H1 (cell line): Measurements from ENCODE around the gene TGM2. TPM values are rescaled to one million over a fixed set of nuclear protein-coding genes. Genes with fewer than 3 reads are reported as not detected.

Experiments
- CTCF ChIA-PET: fragments of 300-600 bp; sonication (Branson Sonifier 250); formaldehyde crosslinking; loops from one replicate; lab custom pipeline; 2021; ENCODE audit not compliant: partially characterized antibody; lab: Charles Lee
- POLR2A ChIA-PET: fragments of 300-600 bp; sonication (Branson Sonifier 250); formaldehyde crosslinking; loops from one replicate; lab custom pipeline; 2021; ENCODE audit warnings: inconsistent platforms; ENCODE audit not compliant: partially characterized antibody; lab: Charles Lee
- DNase-seq, 2 experiments: peaks; one replicate each; pipeline versions ENCODE4 v3.0.0 to v3.0.0-alpha.2; 2010 to 2022; ENCODE audit warnings: low spot score in 2 of 2, low read depth in 1 of 2, mixed read lengths in 1 of 2
- FAIRE-seq: peaks from 2 replicates; lab custom pipeline; 2011; peaks lifted over from hg19 to GRCh38; lab: Jason Lieb, UNC
- H2AFZ ChIP-seq: 2 replicates; pipeline ENCODE4 v1.8.1; 2012; ENCODE audit warnings: low read length, inconsistent platforms
- H2AK5ac ChIP-seq: 2 replicates; pipeline ENCODE4 v1.6.1; 2013; ENCODE audit warnings: low read depth, low read length
- H2BK120ac ChIP-seq: replicated peaks from 2 replicates; pipeline ENCODE3; 2013; ENCODE audit warnings: low read depth, low read length, inconsistent platforms
- H2BK12ac ChIP-seq: 2 replicates; pipeline ENCODE4 v1.6.1; 2013; ENCODE audit warnings: low read depth, low read length
- H2BK15ac ChIP-seq: 2 replicates; pipeline ENCODE4 v1.6.1; 2013; ENCODE audit warnings: low read length
- H2BK20ac ChIP-seq: 2 replicates; pipeline ENCODE4 v1.6.1; 2013; ENCODE audit warnings: low read length
- H2BK5ac ChIP-seq: 2 replicates; pipeline ENCODE4 v1.6.1; 2013; ENCODE audit warnings: low read depth, low read length
- H3K14ac ChIP-seq: 2 replicates; pipeline ENCODE4 v1.6.1; 2013; ENCODE audit warnings: inconsistent platforms; ENCODE audit not compliant: insufficient read length
- H3K18ac ChIP-seq: 2 replicates; pipeline ENCODE4 v1.6.1; 2013; ENCODE audit warnings: low read length; ENCODE audit errors: extremely low read depth
- H3K23ac ChIP-seq: 2 replicates; pipeline ENCODE4 v1.6.1; 2013; ENCODE audit warnings: inconsistent platforms; ENCODE audit not compliant: insufficient read length
- H3K23me2 ChIP-seq: 2 replicates; pipeline ENCODE4 v1.6.1; 2013; ENCODE audit warnings: low read depth, low read length
- H3K27ac ChIP-seq: 2 replicates; pipeline ENCODE4 v1.6.1; 2011; ENCODE audit warnings: low read depth, low read length, inconsistent platforms
- H3K27me3 ChIP-seq, 4 experiments: replicated peaks in 1 of 4; 1 replicate in 1 of 4; 2 replicates in 3 of 4; pipeline versions ENCODE4 v1.6.1 to v1.8.1; 2011 to 2013; ENCODE audit warnings: low read length in 3 of 4, mild to moderate bottlenecking in 3 of 4, inconsistent platforms in 2 of 4, mixed read lengths in 2 of 4, moderate library complexity in 1 of 4; ENCODE audit not compliant: control insufficient read depth in 3 of 4, insufficient read depth in 3 of 4; ENCODE audit errors: extremely low read depth in 1 of 4
- H3K36me3 ChIP-seq, 4 experiments: 2 replicates each; pipeline versions ENCODE4 v1.6.1 to v1.8.1; 2011 to 2013; ENCODE audit warnings: mild to moderate bottlenecking in 4 of 4, low read length in 3 of 4, moderate library complexity in 2 of 4, control low read depth in 1 of 4, inconsistent platforms in 1 of 4; ENCODE audit not compliant: insufficient read depth in 4 of 4, control insufficient read depth in 2 of 4
- H3K4ac ChIP-seq: replicated peaks from 2 replicates; pipeline ENCODE3; 2013; ENCODE audit warnings: low read length, low read depth, mixed read lengths, inconsistent platforms; ENCODE audit not compliant: insufficient read length
- H3K4me1 ChIP-seq, 4 experiments: replicated peaks in 1 of 4; 1 replicate in 1 of 4; 2 replicates in 3 of 4; pipeline versions ENCODE4 v1.6.1 to v1.8.1; 2011 to 2013; ENCODE audit warnings: low read length in 3 of 4, inconsistent platforms in 2 of 4, mixed read lengths in 1 of 4; ENCODE audit not compliant: insufficient read depth in 4 of 4, control insufficient read depth in 3 of 4
- H3K4me2 ChIP-seq, 2 experiments: 2 replicates each; pipeline versions ENCODE4 v1.6.1 to v1.8.1; 2011 to 2013; ENCODE audit warnings: low read depth in 2 of 2, low read length in 2 of 2, control low read depth in 1 of 2, inconsistent platforms in 1 of 2, mild to moderate bottlenecking in 1 of 2; ENCODE audit not compliant: insufficient read depth in 1 of 2
- H3K4me3 ChIP-seq, 4 experiments: fragments of 200-600, 300-600 bp in 1 of 4; sonication (generic), shearing (Covaris generic), sonication (Bioruptor Twin) in 1 of 4; 2 replicates each; pipeline versions ENCODE4 v1.5.1 to v1.8.1; 2011 to 2016; ENCODE audit warnings: low read length in 4 of 4, low read depth in 3 of 4, control low read depth in 2 of 4, inconsistent platforms in 2 of 4, mild to moderate bottlenecking in 2 of 4, mixed read lengths in 1 of 4, moderate library complexity in 1 of 4; ENCODE audit not compliant: insufficient read depth in 2 of 4; ENCODE audit errors: extremely low read depth in 1 of 4
- H3K56ac ChIP-seq: replicated peaks from 2 replicates; pipeline ENCODE3; 2013; ENCODE audit warnings: low read depth, mild to moderate bottlenecking, mixed read lengths, low read length, inconsistent platforms; ENCODE audit not compliant: insufficient read length
- H3K79me1 ChIP-seq: 2 replicates; pipeline ENCODE4 v1.6.1; 2013; ENCODE audit warnings: low read depth, low read length, control low read depth
- H3K79me2 ChIP-seq, 2 experiments: 2 replicates each; pipeline versions ENCODE4 v1.6.1 to v1.8.1; 2012 to 2013; ENCODE audit warnings: low read length in 2 of 2, mild to moderate bottlenecking in 2 of 2, inconsistent platforms in 1 of 2; ENCODE audit not compliant: insufficient read depth in 2 of 2, control insufficient read depth in 1 of 2
- H3K9ac ChIP-seq, 4 experiments: replicated peaks in 1 of 4; 1 replicate in 1 of 4; 2 replicates in 3 of 4; pipeline versions ENCODE4 v1.6.1 to v1.8.1; 2011 to 2013; ENCODE audit warnings: low read depth in 3 of 4, low read length in 3 of 4, control low read depth in 2 of 4, mild to moderate bottlenecking in 2 of 4, moderate library complexity in 2 of 4, inconsistent platforms in 1 of 4; ENCODE audit errors: extremely low read depth in 1 of 4
- H3K9me3 ChIP-seq, 2 experiments: 2 replicates each; pipeline versions ENCODE4 v1.6.1 to v1.8.1; 2012 to 2013; ENCODE audit warnings: mild to moderate bottlenecking in 2 of 2, moderate library complexity in 2 of 2, control low read depth in 1 of 2, inconsistent platforms in 1 of 2, low read depth in 1 of 2, low read length in 1 of 2, mixed read lengths in 1 of 2; ENCODE audit not compliant: insufficient read depth in 2 of 2
- H4K20me1 ChIP-seq, 2 experiments: replicated peaks in 1 of 2; 2 replicates each; pipeline versions ENCODE3 to v1.8.1; 2011 to 2013; ENCODE audit warnings: inconsistent platforms in 2 of 2, low read length in 2 of 2, mild to moderate bottlenecking in 1 of 2; ENCODE audit not compliant: insufficient read depth in 2 of 2, control insufficient read depth in 1 of 2
- H4K5ac ChIP-seq: 2 replicates; pipeline ENCODE4 v1.6.1; 2013; ENCODE audit warnings: low read length, low read depth, mixed read lengths, inconsistent platforms; ENCODE audit not compliant: insufficient read length
- H4K8ac ChIP-seq: 2 replicates; pipeline ENCODE4 v1.8.0; 2013; ENCODE audit warnings: mild to moderate bottlenecking, moderate library complexity, low read length, inconsistent platforms; ENCODE audit not compliant: insufficient read depth; ENCODE audit errors: extremely low read depth
- H4K91ac ChIP-seq: replicated peaks from 2 replicates; pipeline ENCODE3; 2013; ENCODE audit warnings: low read length, mixed read lengths, inconsistent platforms; ENCODE audit not compliant: insufficient read length
- CBX5 ChIP-seq: fragments of 300-800, 300-1000 bp; sonication (generic); IDR thresholded peaks from 2 replicates; pipeline ENCODE4 v1.7.1; 2016; ENCODE audit warnings: antibody characterized with exemption, low read length, low read depth
- SP2 ChIP-seq: IDR thresholded peaks from 2 replicates; pipeline ENCODE4 v1.6.1; 2012; ENCODE audit warnings: mild to moderate bottlenecking, low read length, inconsistent platforms
- TAF7 ChIP-seq: optimal IDR thresholded peaks from 2 replicates; pipeline ENCODE3; 2011; ENCODE audit warnings: low read depth, mild to moderate bottlenecking, inconsistent platforms, low read length, moderate library complexity, borderline replicate concordance
- TEAD4 ChIP-seq: IDR thresholded peaks from 2 replicates; pipeline ENCODE4 v1.6.1; 2012; ENCODE audit warnings: low read depth, low read length, inconsistent platforms, mixed read lengths
- WGBS, 2 experiments: shearing (Covaris generic) in 1 of 2; methylation state at CpG; one replicate each; pipeline versions ENCODE4 v1.1.6 to v1.1.7; 2013 to 2015; ENCODE audit warnings: low lambda C conversion rate in 2 of 2, mixed read lengths in 2 of 2, inconsistent platforms in 1 of 2, low coverage in 1 of 2, missing lambda C conversion rate in 1 of 2; ENCODE audit not compliant: insufficient replicate concordance in 2 of 2, insufficient coverage in 1 of 2, insufficient read length in 1 of 2; ENCODE audit errors: extremely low coverage in 1 of 2, missing lambda C conversion rate in 1 of 2; 5-methylcytosine and 5-hydroxymethylcytosine counted together
- polyA plus RNA-seq, 7 experiments: library from polyadenylated mRNA; depleted of rRNA in 3 of 7; stranded (reverse) in 5 of 7; unstranded in 2 of 7; fragments of >200 nt in 5 of 7; fragments of 200-250 nt in 2 of 7; gene quantifications; 1 replicate in 5 of 7; 2 replicates in 1 of 7; 4 replicates in 1 of 7; pipeline versions ENCODE4 v1.2.1 to v1.2.3, GENCODE V29; 2011 to 2013; ENCODE audit warnings: missing spikeins in 2 of 7, mixed read lengths in 2 of 7
- total RNA-seq: library from RNA; stranded (reverse); fragmentation: NEBNext Ultra II Directional; extraction: Animal tissue kit (Norgen Biotek cat#: 25700); gene quantifications from 2 replicates; pipeline ENCODE4 v1.2.1, GENCODE V29; 2021

TGM2 gene
- total and polyA plus RNA-seq, 2 of the 8 experiments (the other 6 are each of a cell fraction or from before 2014, with no cell fraction given) = 0.86 to 1.0 TPM

GRCh38 chr20:38129248-38129865 lies 35.7 kb downstream of the TGM2 start:
- no peak overlapping the region for H4K8ac ChIP-seq
- no peak overlapping the region for H4K91ac ChIP-seq
- H3K9ac ChIP-seq = no peak overlapping the region
- no peaks in the 10 kb centered on the region for H3K79me2 ChIP-seq
- H3K36me3 ChIP-seq = no peaks in the 10 kb centered on the region
- no peaks in the 10 kb centered on the region for H3K9me3 ChIP-seq
- H2BK120ac ChIP-seq = no peak overlapping the region
- FAIRE-seq = no peak
- no peak overlapping the region for H2BK5ac ChIP-seq
- H2AK5ac ChIP-seq = no peak overlapping the region
- no peaks in the 10 kb centered on the region for H3K23me2 ChIP-seq
- no peak overlapping the region for H3K56ac ChIP-seq
- no peak overlapping the region for H3K23ac ChIP-seq
- no peak overlapping the region for H2AFZ ChIP-seq
- no peak for DNase-seq
- H4K5ac ChIP-seq = no peak overlapping the region
- WGBS, 2 experiments = 86% methylated on average over 6 of the region's 6 CpGs; no CpG with 5 or more reads in 1 of the 2 experiments
- H3K18ac ChIP-seq = no peak overlapping the region
- no peak overlapping the region for H3K4me2 ChIP-seq
- H3K27me3 ChIP-seq = no peaks in the 10 kb centered on the region
- no peak overlapping the region for H3K4ac ChIP-seq
- CTCF ChIA-PET = interaction anchor here (1.2 to 3.3 kb wide), 3 partner anchors 11 to 17 kb away, joined by 3 to 16 read pairs (median 9); no protein-coding TSS in a partner anchor
- H3K27ac ChIP-seq = no peak overlapping the region
- peaks cover 0 to 1% (median 0%) of the 10 kb centered on the region in 4 experiments; a peak in 1 of 7 replicates for H3K4me1 ChIP-seq
- H2BK20ac ChIP-seq = no peak overlapping the region
- no peak overlapping the region for H2BK12ac ChIP-seq
- TF ChIP-seq SP2 = no peak
- TF ChIP-seq TEAD4 = no peak
- no peak for TF ChIP-seq TAF7
- no peak for TF ChIP-seq CBX5
- no peak overlapping the region for H3K14ac ChIP-seq
- H3K4me3 ChIP-seq = no peak overlapping the region
- H4K20me1 ChIP-seq = no peaks in the 10 kb centered on the region
- POLR2A ChIA-PET = no interaction called here
- no peaks in the 10 kb centered on the region for H3K79me1 ChIP-seq
- H2BK15ac ChIP-seq = no peak overlapping the region
